ENCODE results near the gene PFN3. TPM values are rescaled to one million over a fixed set of nuclear protein-coding genes. Genes with fewer than 3 reads are reported as not detected.

The PFN3 gene
- total and polyA plus RNA-seq, 2 of the 13 experiments (the other 11 are each of a cell fraction or from before 2014, with no cell fraction given): not detected

GRCh38 chr5:177377851-177378776 is 22.3 kb downstream of the PFN3 start (continued):
- TF ChIP-seq NFKB2 (CRISPR knock-in tag; IDR thresholded peaks at IDR 0.05; ENCODE audit: borderline replicate concordance): 0 out of 2 replicates have a peak, but pooled peaks have one; percentile 2
- no peak for TF ChIP-seq ZNF33A (CRISPR knock-in tag; IDR thresholded peaks at IDR 0.05; ENCODE audit: borderline replicate concordance)
- no peak for TF ChIP-seq SNRNP70 (IDR thresholded peaks at IDR 0.05; ENCODE audit: low read depth, low read length)
- TF ChIP-seq MIER2 (CRISPR knock-in tag; IDR thresholded peaks at IDR 0.05): no peak
- TF ChIP-seq KAT7 (CRISPR knock-in tag; IDR thresholded peaks at IDR 0.05; ENCODE audit: borderline replicate concordance): peak; percentile 2; the same call in 1 of the 2 replicates
- TF ChIP-seq ZBTB14 (CRISPR knock-in tag; IDR thresholded peaks at IDR 0.05): no peak
- no peak for TF ChIP-seq ZNF660 (CRISPR knock-in tag; IDR thresholded peaks at IDR 0.05; ENCODE audit: borderline replicate concordance, low read depth)
- TF ChIP-seq JARID2 (CRISPR knock-in tag; IDR thresholded peaks at IDR 0.05; ENCODE audit: insufficient replicate concordance): no peak
- TF ChIP-seq PATZ1 (CRISPR knock-in tag; IDR thresholded peaks at IDR 0.05): no peak
- no peak for TF ChIP-seq SCMH1 (CRISPR knock-in tag; IDR thresholded peaks at IDR 0.05; ENCODE audit: borderline replicate concordance)
- no peak for TF ChIP-seq IKZF5 (CRISPR knock-in tag; IDR thresholded peaks at IDR 0.05)
- no peak for TF ChIP-seq YEATS2 (CRISPR knock-in tag; IDR thresholded peaks at IDR 0.05; ENCODE audit: borderline replicate concordance)
- no peak for TF ChIP-seq GABPA (IDR thresholded peaks at IDR 0.05; ENCODE audit: low read depth, low read length)
- TF ChIP-seq GABPA (CRISPR knock-in tag; IDR thresholded peaks at IDR 0.05; ENCODE audit: low read depth): no peak
- TF ChIP-seq ZNF207 (IDR thresholded peaks at IDR 0.05; ENCODE audit: borderline replicate concordance): no peak
- TF ChIP-seq ZBTB7B (CRISPR knock-in tag; IDR thresholded peaks at IDR 0.05): peak; percentile 78
- TF ChIP-seq NR0B2 (CRISPR knock-in tag; IDR thresholded peaks at IDR 0.05): no peak
- no peak; the same call in 1 of the 2 replicates for TF ChIP-seq RBFOX2 (IDR thresholded peaks at IDR 0.05; ENCODE audit: low read depth, low read length)
- TF ChIP-seq NFKBIZ (CRISPR knock-in tag; IDR thresholded peaks at IDR 0.05): 0 out of 2 replicates have a peak, but pooled peaks have one; percentile 1
- TF ChIP-seq ZMAT3 (CRISPR knock-in tag; conservative IDR thresholded peaks at IDR 0.05): no peak

All from HepG2 (cell line).